GM19099 (cell line): Measurements from ENCODE around the gene SEC14L1.

Experiments used
- POLR2A ChIP-seq: IDR thresholded peaks from 3 replicates; pipeline ENCODE4 v1.6.1; 2011; ENCODE audit warnings: low read depth; ENCODE audit not compliant: insufficient read length; ENCODE audit errors: extremely low read depth

The SEC14L1 gene

DNA sequence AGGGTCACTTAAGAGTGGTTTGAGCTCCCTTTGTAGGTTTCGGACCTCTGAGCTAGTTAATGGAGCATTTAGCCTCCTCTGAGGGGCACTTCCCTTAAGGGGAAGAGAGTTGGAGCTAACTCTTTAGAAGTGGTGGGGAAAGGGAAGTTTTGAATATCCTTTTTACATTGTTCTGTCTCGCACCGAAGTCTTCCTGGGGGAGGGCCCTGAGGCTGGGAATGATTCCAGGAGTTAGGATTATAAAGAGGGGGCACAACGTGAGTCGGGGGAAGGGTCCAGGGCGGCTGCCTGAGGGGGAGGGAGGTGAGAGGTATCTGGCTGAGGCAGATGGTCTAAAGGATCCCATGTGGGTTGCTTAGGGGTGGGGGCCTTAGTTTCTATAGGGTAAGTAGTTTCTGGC, 32.3 kb downstream of the SEC14L1 start:
- TF ChIP-seq POLR2A, result no peak

DNA sequence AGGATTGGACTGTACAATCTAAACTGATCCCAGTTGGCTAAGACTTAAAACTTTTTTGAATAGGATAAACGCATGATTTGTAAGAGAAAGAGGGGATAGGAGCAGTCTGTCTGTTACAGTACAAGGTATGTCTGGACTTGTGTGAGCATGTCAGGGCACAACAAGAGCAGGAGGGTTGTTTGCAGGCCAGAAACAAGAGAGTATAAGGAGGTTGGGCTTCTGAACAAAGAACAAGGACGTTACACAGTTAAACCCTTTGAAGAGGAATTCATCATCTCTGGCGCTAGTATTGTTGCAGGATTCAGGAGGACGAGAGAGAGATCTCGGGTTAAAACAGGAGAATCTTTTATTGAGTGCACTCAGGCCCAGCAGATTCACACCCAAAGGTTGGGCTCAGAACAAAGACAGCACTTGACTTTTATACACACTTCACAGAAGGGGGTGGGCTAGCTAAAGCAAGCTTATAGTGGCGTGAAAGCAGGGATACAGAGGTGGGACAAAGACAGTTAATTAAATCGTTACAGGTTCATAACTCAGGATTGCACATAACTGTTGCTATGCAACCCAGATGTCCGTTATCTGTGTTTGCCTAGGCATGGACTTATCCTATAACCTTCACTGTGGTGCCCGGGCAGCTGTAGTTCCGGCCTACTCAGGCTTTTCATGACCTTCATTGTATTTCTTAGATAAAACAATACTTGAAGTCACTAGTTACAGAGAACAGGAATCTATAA, 34.3 kb downstream of the SEC14L1 start:
- no peak for TF ChIP-seq POLR2A

DNA sequence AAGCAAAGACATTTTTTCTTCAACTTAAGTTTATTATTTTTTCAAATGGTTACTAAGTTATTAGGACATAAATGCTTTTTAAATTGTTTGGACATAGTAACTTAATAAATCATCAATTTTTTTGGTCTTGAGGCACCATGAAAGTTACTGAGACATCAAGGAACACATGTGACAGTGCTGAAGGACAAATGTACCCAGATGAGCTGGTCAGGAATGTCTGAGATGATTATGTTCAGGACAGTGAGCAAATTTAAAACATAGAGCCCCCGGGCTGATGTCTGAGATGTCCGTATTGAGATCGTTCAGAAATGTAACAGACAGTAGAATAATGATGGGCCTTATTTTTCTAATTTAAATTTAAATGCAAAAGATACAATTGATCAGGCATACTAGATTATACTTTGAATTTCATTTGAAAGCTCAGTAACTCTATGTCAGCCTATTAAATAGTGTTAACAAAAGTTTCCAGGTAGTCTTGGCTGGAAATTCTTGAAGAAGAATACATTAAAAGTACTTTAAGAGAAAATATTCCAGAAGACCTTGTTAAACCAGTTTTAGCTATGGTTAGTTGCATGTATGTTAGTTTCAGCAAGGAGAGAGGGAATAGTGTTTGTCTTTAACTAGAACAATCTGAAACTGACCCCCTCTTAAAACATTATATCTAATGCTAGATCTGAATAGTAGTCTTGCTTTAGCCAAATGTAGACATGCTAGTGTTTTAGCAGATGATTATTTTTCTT, 36.4 kb downstream of the SEC14L1 start:
- TF ChIP-seq POLR2A, result no peak

DNA sequence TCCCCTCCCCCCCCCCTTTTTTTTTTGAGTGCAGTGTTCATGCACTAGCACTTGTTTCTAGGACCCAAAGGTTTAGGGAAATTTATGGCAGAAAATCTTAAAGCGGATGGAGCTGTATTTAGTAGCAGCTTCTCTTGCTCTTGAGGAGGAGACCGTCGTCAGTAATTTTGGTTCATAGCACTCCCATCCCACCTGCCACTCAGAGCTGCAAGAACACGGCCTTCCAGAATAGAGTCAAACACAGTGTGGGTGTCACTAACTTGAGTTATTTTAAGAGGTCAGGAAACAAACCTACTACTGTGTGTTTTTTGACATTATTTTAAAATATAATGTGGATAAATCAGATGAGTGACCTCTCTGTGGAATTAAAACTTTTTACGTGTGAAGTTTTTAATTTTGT, 37.3 kb downstream of the SEC14L1 start:
- TF ChIP-seq POLR2A, result no peak

DNA sequence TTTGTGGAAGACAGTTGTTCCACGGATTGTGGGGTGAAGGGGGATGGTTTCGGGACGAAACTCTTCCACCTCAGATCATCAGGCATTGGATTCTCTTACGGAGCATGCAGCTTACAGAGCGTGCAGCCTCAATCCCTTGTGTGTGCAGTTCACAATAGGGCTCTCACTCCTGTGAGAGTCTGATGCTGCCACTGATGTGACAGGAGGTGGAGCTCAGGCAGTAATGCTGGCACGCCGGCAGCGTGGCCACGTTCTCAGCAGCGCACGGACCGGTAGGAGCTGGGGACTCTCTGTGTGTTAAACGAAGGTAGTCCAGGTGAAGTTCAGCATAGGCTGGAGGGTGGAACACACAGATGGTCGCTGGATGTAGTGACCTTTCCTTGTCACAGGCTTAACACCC, 37.8 kb downstream of the SEC14L1 start:
- no peak for TF ChIP-seq POLR2A

DNA sequence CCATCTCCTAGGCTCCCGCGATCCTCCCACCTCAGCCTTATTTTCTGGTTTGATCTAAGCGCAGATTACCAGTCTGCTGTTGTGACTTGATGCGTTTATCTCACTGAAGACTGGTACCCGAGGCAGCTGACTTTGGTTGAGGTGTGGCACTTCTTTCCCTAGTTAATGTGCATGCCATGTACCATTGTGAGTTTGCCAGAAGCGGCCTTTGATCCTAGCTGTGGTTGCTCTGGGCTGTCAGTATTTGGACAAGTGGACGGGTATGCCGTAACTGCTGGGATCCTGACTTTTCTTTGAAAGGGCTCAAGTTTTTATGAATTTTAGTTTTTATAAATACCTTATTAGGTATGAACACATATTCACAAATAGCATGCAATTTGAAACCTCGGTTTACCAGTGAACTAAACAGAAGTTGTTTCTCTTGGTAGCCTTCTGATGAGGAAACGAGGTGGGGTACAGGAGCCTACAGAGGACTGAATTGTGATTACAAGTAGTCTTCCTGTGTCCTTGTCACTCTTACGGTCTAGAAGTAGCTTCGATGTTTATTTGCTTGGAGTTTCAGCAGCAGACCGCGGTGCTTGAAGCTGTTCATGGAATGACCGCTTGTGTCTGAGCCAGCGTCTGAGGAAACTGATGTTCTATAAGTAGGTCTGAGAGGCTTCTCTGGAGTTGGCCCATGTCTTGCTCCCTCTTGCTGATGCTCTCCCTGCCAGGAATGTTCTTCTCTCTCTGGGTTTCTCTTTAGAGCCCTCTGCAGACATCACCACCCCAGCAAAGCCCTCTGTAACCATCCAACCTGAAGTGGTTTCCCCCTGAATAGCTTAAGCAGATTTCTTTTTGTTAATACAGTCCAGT, 40.0 kb downstream of the SEC14L1 start:
- TF ChIP-seq POLR2A, result no peak

DNA sequence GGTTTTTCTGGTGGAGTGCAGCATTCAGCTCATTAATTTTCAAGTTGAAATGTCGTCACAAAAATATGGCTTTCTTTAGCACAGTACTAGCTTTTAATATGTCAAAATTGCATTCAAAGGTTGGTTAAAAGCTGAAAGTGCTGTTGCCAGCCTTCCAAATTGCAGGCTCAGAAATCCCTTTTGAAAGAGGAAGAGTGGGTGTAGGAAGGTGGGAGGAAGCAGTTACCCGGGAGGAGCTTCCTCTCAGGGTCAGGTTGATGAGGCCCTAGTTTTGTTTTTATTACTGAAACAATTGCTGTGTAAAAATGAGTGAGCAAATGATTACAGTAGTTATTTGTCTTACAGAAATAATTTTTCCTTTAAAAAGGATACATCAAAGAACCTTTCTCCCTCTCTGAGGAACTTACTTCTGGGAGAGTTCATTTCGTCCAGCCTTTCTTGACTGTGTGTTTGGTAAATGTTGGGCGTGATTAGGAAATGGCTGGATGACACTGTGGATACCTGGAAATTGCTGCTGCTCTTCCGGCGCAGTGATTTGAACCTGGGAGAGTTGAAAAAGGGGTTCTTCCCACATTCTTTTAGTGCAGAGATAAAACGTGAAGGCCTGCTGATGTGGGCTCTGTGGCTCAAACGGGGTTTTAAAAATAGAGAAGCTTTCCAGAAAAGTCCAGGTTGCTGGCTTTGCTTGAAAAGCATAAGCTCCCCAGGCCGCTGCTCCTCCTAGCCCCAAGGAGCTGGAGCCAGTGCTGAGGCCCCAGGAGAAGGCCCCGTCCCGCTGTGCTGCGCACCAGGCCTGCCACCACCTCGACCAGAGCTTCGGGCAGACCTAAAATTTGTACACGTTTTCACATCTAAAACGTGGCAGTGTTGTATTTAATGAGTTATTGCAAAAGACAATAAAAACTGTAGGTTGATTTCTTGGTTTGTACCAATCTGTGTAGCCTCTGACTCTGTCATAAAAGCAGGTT, 41.7 kb downstream of the SEC14L1 start:
- no peak for TF ChIP-seq POLR2A

DNA sequence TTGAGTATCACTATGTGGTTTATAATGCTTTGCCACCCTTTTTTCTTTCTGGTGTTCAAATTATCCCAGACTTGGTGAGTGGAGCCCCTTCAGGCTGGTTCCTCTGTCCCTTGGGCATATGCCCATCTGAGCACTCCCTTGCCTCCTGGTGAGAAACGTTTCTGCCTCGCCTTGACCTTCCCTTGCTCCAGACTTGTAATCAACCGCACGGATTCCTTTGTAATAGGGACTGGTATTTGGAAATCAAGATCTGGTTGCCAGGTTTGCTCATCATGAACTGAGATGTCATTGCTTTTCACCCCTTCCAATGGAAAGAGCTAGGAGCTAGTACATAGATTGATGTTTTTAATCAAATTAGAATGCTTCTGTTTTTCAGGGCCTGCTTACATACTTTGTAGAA, 43.7 kb downstream of the SEC14L1 start:
- no peak for TF ChIP-seq POLR2A

DNA sequence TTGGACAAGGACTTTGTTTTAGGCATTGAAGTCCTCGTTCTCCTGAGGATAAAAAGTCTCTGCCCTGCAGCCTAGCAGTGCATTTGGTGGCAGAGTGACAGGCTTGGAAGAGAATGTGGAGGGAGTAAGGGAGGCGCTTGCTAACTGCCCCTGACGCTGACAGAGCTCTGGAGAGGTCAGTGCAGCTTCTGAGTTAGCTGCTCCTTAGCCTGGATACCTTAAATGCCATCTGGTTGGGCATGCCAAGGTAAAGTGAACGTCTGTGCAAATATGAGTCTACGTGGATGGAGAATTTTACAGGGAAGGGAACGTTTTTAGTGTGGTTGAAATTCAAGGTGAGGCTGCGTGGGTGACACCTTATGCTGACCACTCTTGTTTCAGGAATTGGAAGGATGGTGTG, 44.4 kb downstream of the SEC14L1 start:
- no peak for TF ChIP-seq POLR2A

DNA sequence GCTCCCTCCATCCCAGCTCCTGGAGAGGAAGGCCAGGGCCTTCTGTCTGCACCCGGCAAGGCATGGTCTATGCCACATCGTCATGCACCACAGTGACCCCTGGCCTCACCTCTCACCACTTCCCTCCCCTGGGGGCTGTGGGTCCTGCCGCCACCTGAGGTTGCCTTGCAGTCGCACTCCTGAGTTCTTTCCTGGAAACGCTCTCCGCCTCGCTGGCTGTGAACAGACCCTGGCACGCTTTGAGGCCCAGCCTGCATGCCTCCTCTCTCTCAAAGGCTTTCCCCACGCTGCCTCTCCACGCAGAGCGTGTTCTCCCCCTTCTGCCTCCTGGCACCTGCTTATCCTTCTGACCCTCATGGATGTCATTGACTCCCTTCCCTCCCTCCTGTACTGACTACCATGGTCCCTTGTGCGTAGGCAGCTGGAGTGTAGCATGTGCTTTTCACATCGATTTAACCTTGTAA, 45.4 kb downstream of the SEC14L1 start:
- no peak for TF ChIP-seq POLR2A

DNA sequence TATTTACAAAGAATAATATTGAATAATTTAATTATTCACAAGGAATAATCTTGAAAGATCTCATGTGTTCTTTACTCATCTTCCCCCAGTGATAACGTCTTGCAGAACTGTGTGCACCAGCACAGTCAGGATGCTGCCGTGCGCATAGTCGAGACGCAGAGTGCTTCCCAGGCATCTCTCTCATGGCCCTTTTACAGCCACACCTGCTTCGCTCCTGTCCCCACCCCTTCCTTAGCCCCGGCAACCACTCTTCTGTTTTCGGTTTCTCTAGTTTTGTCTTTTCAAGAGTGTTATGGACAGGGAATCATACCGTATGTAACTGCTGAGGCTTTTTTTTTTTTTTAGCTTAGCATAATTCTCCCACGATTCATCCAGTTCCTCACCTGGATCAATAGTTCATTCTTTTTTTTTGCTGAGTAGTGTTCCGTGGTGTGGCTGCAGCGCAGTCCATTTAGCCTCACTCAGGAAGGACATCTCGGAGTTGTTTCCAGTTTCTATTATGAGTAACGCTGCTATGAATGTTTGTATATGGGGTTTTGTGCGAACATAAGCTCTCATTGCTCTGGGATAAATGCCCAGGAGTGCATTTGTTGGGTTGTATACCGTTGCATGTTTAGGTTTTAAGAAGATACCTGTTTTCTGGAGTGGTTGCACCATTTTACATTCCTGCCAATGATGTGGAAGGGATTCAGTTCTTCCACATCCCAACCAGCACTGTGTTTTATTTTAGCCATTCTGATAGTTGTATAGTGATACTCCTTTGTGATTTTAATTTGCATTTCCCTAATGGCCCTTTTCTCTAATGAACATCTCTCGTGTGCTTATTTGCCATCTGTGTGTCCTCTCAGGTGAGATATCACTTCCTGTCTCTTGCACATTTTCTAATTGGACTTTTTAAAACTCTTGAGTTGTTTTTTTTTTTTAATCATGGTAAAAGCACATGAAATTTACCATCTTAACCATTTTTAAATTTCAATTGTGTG, 47.6 kb downstream of the SEC14L1 start:
- no peak for TF ChIP-seq POLR2A

DNA sequence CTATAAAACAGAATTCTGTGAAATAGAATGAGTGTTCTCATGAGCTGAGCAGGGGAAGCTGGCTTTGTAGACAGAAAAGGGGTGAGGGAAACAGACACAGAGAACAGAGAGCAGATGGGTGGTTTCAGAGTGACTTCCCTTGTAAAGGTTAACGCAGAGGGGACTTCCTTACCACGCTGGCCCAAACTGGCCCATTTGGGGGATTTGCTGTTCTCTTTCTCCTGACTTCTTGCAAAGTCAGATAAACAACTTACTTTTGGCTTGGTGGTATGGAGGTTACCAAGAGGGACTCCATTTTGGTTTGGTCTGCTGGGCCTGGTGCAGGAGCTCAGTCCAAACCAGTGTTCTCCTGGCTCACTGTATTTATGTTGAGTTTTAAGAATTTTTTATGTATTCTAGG, 48.4 kb downstream of the SEC14L1 start:
- TF ChIP-seq POLR2A, result no peak

DNA sequence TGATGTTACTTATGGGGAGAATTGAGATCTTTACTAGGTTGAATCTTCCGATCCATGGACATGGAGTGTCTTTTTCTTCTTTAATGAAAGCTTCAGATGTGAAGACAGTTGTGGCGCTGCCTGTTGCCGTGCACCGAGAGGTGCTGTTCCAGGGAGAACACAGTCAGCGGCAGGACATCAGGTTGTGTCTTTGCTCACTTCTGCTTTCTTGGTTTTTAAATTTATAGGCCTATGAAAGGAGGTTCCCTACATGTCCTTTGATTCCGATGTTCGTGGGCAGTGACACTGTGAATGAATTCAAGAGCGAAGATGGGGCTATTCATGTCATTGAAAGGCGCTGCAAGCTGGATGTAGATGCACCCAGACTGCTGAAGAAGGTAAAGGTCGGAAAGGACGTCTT, 49.8 kb downstream of the SEC14L1 start:
- TF ChIP-seq POLR2A, result no peak
